ENCODE data around the gene TENM3. TPM values are rescaled to one million over a fixed set of nuclear protein-coding genes. Genes with fewer than 3 reads are reported as not detected.

The TENM3 gene
- total RNA-seq, 4 donors from 2014 or later, result 0.69 to 8.2 (median 2.3) TPM

DNA sequence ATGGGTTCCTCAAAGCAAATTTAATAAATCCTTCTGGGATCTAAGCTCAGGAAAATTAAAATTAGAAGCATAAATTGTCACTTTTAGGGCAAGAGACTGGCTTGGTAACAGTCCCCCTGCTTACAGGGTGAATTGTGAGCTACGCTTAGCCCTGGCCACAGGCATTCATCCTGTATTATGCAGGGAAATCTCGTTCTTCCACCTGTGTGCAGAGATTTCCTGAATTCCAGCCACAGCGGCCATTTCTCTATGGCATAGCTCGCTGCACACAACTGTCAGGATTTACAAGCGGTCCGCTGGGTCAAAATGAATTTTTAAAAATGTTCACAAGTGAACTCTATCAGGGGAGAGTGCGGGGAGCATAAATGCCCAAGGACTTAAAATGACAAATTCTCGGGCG lies 562.1 kb downstream of the TENM3 start:
- DNase-seq (ENCODE audit: low spot score in 2 of 2), result no peak
- H3K4me3 ChIP-seq (ENCODE audit: low read depth, poor library complexity, severe bottlenecking), result no peak overlapping the region
- TF ChIP-seq, protein P1, sequence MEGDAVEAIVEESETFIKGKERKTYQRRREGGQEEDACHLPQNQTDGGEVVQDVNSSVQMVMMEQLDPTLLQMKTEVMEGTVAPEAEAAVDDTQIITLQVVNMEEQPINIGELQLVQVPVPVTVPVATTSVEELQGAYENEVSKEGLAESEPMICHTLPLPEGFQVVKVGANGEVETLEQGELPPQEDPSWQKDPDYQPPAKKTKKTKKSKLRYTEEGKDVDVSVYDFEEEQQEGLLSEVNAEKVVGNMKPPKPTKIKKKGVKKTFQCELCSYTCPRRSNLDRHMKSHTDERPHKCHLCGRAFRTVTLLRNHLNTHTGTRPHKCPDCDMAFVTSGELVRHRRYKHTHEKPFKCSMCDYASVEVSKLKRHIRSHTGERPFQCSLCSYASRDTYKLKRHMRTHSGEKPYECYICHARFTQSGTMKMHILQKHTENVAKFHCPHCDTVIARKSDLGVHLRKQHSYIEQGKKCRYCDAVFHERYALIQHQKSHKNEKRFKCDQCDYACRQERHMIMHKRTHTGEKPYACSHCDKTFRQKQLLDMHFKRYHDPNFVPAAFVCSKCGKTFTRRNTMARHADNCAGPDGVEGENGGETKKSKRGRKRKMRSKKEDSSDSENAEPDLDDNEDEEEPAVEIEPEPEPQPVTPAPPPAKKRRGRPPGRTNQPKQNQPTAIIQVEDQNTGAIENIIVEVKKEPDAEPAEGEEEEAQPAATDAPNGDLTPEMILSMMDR (IDR thresholded peaks at IDR 0.05), result no peak
- TF ChIP-seq POLR2A (IDR thresholded peaks at IDR 0.05), result no peak
- intact Hi-C loops (cut with DNase I; ENCODE audit: low total_unique reads), result loop anchor here (10.0 kb wide), 1 partner anchor 331 kb away; no protein-coding TSS in a partner anchor
- 81 to 85% methylated on average over 9 of the region's 9 CpGs for WGBS, 2 donors

DNA sequence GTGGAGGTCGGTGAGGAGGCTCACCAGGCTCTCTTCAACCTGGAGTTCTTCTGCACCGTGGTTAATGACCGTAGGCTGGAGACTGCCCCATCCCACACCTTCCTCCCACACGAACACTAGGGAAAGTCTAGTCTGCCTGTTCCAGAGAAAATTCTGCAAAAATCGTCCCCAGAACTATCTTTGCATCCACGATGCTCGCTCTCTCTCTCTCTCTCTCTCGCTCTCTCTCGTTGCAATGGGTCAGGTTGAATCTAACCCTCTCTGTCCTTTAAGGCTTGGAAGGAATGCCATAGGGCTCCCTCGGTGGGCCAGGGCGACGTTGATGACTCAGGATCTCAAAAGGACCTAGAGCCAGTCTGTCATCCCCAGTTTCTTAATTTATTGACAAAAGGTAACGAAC lies 562.5 kb downstream of the TENM3 start:
- intact Hi-C loops (cut with DNase I; ENCODE audit: low total_unique reads), result loop anchor here (10.0 kb wide), 1 partner anchor 331 kb away; no protein-coding TSS in a partner anchor
- DNase-seq (ENCODE audit: low spot score in 2 of 2), result no peak
- TF ChIP-seq, protein P1 (IDR thresholded peaks at IDR 0.05), result no peak
- TF ChIP-seq POLR2A (IDR thresholded peaks at IDR 0.05), result no peak
- 56 to 59% methylated on average over 12 to 13 of the region's 13 CpGs for WGBS, 2 donors
- no peak overlapping the region for H3K4me3 ChIP-seq (ENCODE audit: low read depth, poor library complexity, severe bottlenecking)

DNA sequence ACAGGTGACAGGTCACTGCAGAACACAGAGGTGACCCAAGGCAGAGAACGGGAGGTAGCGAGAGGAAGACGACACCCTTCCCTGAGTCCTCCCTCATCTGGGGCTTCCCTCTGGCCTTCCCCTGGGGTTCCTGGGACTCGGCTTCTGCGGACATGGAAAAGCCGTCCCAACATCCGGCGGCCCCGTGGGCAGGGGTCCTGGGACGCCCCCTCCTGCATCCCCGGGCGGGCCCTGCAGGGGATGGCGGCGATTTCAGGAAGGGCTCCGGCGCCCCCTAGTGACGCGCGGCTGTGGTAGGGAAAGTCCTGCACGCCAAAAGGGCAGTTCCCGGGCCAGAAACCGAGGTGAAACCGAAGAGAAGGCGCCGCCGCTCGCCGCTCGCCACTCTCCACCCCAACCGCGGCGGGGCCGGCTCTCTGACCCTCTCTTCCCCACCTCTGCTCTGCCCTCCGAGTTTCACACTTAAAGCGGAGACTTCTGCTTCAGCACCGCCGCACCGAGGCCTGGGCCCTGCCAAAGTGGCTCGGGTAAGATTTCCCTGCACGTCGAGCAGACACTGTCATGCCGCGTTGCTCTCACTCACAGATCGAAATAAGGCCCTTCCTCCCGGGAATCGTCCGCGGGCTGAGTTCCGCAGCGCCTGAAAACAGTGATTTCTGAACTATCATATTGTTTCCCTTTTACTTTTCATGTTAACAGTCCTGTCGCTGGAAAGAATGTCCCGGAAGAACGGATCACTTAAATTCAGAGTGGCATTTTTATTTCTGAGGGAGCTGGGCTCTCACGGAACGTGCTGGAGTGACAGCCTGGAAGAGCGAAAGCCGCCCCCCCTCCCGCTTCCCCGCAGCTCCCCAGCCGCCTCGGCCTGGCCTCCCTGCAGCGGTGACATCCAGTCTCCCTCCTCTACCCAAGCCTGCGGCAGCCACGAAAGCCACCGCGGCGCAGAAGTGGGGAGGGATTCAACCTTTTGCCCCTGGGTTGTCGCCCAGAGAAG lies 563.4 kb downstream of the TENM3 start:
- H3K4me3 ChIP-seq (ENCODE audit: low read depth, poor library complexity, severe bottlenecking), result no peak overlapping the region
- TF ChIP-seq POLR2A (IDR thresholded peaks at IDR 0.05), result no peak
- TF ChIP-seq, protein P1 (IDR thresholded peaks at IDR 0.05), result no peak
- WGBS, 2 donors, result 14 to 22% methylated on average over 55 to 60 of the region's 68 CpGs
- DNase-seq (ENCODE audit: low spot score in 2 of 2), result peak; percentile 39 to 94
- intact Hi-C loops (cut with DNase I; ENCODE audit: low total_unique reads), result loop anchor here (10.0 kb wide), 1 partner anchor 332 kb away; no protein-coding TSS in a partner anchor

DNA sequence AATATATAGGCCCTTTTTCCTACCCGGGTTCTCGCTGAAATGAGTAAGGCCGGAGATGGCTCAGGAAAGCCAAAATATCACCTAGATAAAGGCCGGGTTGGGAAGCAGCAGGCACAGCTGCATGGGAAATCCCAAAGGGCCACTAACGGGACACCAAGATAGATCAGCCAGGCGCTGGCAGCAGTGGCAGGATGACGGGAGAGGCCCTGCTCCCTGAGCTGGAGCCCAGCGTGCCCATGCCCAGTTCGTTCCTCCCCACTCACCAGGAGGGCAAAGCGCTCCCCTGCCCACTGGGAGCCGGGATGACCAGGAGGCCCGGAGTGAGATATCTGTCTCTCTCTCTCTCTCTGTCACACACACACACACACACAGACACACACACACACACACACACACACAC lies 564.1 kb downstream of the TENM3 start:
- 79 to 93% methylated on average over 12 of the region's 12 CpGs for WGBS, 2 donors
- TF ChIP-seq, protein P1 (IDR thresholded peaks at IDR 0.05), result no peak
- no peak for TF ChIP-seq POLR2A (IDR thresholded peaks at IDR 0.05)
- DNase-seq (ENCODE audit: low spot score in 2 of 2), result no peak
- no peak overlapping the region for H3K4me3 ChIP-seq (ENCODE audit: low read depth, poor library complexity, severe bottlenecking)
- intact Hi-C loops (cut with DNase I; ENCODE audit: low total_unique reads), result loop anchor here (10.0 kb wide), 1 partner anchor 333 kb away; no protein-coding TSS in a partner anchor

DNA sequence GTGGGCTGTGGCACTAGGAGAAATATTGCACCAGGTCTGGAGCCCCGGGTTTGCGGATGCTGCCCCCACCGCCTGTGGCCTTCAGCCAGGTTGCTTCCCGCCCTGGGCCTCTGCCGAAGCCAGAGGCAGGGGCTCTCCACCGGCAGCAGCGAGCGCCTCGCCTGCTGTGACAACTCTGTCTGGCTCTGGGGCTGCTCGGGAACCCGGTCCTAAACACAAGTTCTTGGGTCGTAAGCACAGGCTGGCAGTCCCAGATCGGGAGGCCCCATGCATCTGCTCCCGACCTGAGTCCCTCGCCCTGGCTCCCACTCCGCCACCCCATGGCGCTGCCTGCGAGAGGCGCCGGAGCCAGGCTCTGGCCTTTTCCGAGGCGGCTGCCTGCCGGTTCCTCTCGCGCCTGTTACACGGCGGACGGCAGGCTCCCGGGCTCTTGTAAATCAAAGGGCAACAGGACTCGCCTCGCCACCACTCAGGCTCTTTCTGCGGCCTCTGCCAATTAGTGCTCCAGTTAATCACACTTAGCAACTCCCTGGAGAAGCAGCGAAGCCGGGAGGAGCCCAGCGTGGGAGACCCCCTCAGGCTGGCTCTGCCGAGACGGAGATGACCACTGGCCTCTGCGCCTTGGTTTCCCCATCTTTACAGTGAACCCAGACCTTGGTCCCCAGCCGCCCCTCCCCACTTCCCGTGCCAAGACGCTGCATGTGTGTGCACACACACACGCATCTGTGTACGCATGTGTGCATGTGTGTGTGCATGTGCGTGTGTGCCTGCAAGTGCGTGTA lies 564.8 kb downstream of the TENM3 start:
- TF ChIP-seq, protein P1 (IDR thresholded peaks at IDR 0.05), result no peak
- TF ChIP-seq POLR2A (IDR thresholded peaks at IDR 0.05), result no peak
- intact Hi-C loops (cut with DNase I; ENCODE audit: low total_unique reads), result loop anchor here (10.0 kb wide), 1 partner anchor 333 kb away; no protein-coding TSS in a partner anchor
- DNase-seq (ENCODE audit: low spot score in 2 of 2), result no peak

More for the DNA sequence above, 564.8 kb downstream of the TENM3 start:
- WGBS, 2 donors, result 92 to 98% methylated on average over 44 to 45 of the region's 45 CpGs
- H3K4me3 ChIP-seq (ENCODE audit: low read depth, poor library complexity, severe bottlenecking), result no peak overlapping the region

Measured in lower leg skin (tissue), 4 donors.